Measurements from ENCODE around the gene MPO.

MPO gene

DNA sequence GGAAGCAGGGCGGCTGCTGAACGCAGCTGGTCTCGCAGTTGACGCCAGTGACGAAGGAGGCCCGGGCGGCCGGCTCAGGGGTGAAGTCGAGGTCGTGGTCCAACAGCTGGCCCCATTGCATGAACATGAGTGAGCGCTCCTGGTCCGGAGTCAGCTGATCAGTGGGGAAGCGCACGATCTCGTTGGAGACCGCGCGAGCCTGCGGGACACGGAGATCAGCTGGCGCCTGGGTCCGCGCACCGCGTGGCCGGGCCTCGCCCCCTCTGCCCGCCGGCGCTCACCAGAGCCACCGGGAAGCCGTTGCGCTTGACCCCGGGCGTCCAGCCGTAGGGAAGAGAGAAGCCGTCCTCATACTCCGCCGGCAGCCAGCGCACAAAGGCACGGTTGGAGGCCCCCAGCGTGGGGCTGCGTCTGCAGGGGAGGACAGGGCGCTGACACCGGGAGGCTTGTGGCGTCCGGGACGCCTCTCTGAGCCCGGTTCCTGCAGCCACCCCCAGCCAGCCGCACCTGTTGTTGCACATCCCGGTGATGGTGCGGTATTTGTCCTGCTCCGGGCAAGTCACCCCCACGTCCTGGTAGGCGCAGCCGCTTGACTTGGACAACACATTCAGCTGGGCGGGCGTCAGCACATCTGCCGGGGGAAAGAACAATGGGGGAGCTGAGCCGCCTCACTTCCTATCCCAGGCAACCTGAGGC is 1.6 kb downstream of the MPO start:
- Histone ChIP-seq H4K91ac (ENCODE audit: low read depth, low read length, poor library complexity) (no peak overlapping the region), H2BK12ac (ENCODE audit: low read length) (no peak overlapping the region), H3K9me3 (replicated peaks in 1 of 2; ENCODE audit: control insufficient read depth in 2 of 2, insufficient read depth in 1 of 2, low read depth in 1 of 2, low read length in 2 of 2) (no peaks in the 10 kb centered on the region), H3K18ac (ENCODE audit: low read length) (peak overlapping the region; percentile 49), H3K4me2 (ENCODE audit: insufficient read depth, low read length, poor library complexity, severe bottlenecking) (no peak overlapping the region), H2BK15ac (ENCODE audit: low read length) (peak overlapping the region; percentile 45), H2AFZ (ENCODE audit: low read length) (peak overlapping the region; percentile 49), H4K8ac (ENCODE audit: low read depth, low read length) (no peak overlapping the region), H3K4me1 (ENCODE audit: control insufficient read depth in 2 of 2, insufficient read depth in 1 of 2, low read depth in 1 of 2, low read length in 2 of 2) (peaks cover 0 to 2% of the 10 kb centered on the region in 2 donors), H2BK120ac (ENCODE audit: low read depth, low read length) (peak overlapping the region; percentile 9), H2BK5ac (ENCODE audit: low read length) (no peak overlapping the region), H3K23ac (ENCODE audit: low read depth, low read length, poor library complexity) (no peak overlapping the region), H3K36me3 (replicated peaks in 1 of 2; ENCODE audit: control insufficient read depth in 2 of 2, insufficient read depth in 2 of 2, low read length in 2 of 2) (no peaks in the 10 kb centered on the region), H3K27ac (replicated peaks; ENCODE audit: low read length) (no peak overlapping the region), H3K27me3 (ENCODE audit: control insufficient read depth in 3 of 3, insufficient read depth in 3 of 3, low read depth in 1 of 3, low read length in 3 of 3) (peaks cover 0 to 38% (median 9%) of the 10 kb centered on the region in 3 experiments), H3K4ac (ENCODE audit: low read length) (no peak overlapping the region), H2AK5ac (ENCODE audit: low read depth, low read length) (peak overlapping the region; percentile 64), H3K4me3 (ENCODE audit: low read length in 2 of 2) (no peak overlapping the region), H3K79me1 (ENCODE audit: low read depth, low read length) (peaks cover 2% of the 10 kb centered on the region), H3K9ac (ENCODE audit: low read depth, low read length, poor library complexity) (no peak overlapping the region), H3K14ac (ENCODE audit: low read length) (no peak overlapping the region)
- no CpG with 5 or more reads among the region's 60 CpGs for WGBS, 2 donors (ENCODE audit: extremely low coverage in 2 of 2, insufficient read length in 2 of 2, insufficient replicate concordance in 1 of 2)
- DNase-seq (ENCODE audit: low spot score), result no peak

- Histone ChIP-seq H3K4ac (ENCODE audit: low read length) (no peak overlapping the region), H2AK5ac (ENCODE audit: low read depth, low read length) (peak overlapping the region; percentile 64), H3K18ac (ENCODE audit: low read length) (peak overlapping the region; percentile 49), H3K4me1 (ENCODE audit: control insufficient read depth in 2 of 2, insufficient read depth in 1 of 2, low read depth in 1 of 2, low read length in 2 of 2) (peaks cover 0 to 2% of the 10 kb centered on the region in 2 donors), H2BK120ac (ENCODE audit: low read depth, low read length) (peak overlapping the region; percentile 9), H2AFZ (ENCODE audit: low read length) (peak overlapping the region; percentile 49), H3K4me2 (ENCODE audit: insufficient read depth, low read length, poor library complexity, severe bottlenecking) (no peak overlapping the region), H3K9ac (ENCODE audit: low read depth, low read length, poor library complexity) (no peak overlapping the region), H4K8ac (ENCODE audit: low read depth, low read length) (no peak overlapping the region), H2BK12ac (ENCODE audit: low read length) (peak overlapping the region; percentile 46), H4K91ac (ENCODE audit: low read depth, low read length, poor library complexity) (no peak overlapping the region), H3K14ac (ENCODE audit: low read length) (no peak overlapping the region), H3K36me3 (replicated peaks in 1 of 2; ENCODE audit: control insufficient read depth in 2 of 2, insufficient read depth in 2 of 2, low read length in 2 of 2) (no peaks in the 10 kb centered on the region), H3K27me3 (ENCODE audit: control insufficient read depth in 3 of 3, insufficient read depth in 3 of 3, low read depth in 1 of 3, low read length in 3 of 3) (peaks cover 0 to 33% (median 9%) of the 10 kb centered on the region in 3 experiments), H3K9me3 (replicated peaks in 1 of 2; ENCODE audit: control insufficient read depth in 2 of 2, insufficient read depth in 1 of 2, low read depth in 1 of 2, low read length in 2 of 2) (no peaks in the 10 kb centered on the region), H3K23ac (ENCODE audit: low read depth, low read length, poor library complexity) (peak overlapping the region; percentile 22), H2BK15ac (ENCODE audit: low read length) (peak overlapping the region; percentile 45), H2BK5ac (ENCODE audit: low read length) (peak overlapping the region; percentile 11), H3K79me1 (ENCODE audit: low read depth, low read length) (peaks cover 2% of the 10 kb centered on the region), H3K4me3 (ENCODE audit: low read length in 2 of 2) (no peak overlapping the region), H3K27ac (replicated peaks; ENCODE audit: low read length) (no peak overlapping the region)
- WGBS, 2 donors (ENCODE audit: extremely low coverage in 2 of 2, insufficient read length in 2 of 2, insufficient replicate concordance in 1 of 2), result no CpG with 5 or more reads among the region's 5 CpGs
- DNase-seq (ENCODE audit: low spot score), result no peak
Observed at GRCh38 chr17:58278661-58279015, 2.1 kb downstream of the MPO start.

DNA sequence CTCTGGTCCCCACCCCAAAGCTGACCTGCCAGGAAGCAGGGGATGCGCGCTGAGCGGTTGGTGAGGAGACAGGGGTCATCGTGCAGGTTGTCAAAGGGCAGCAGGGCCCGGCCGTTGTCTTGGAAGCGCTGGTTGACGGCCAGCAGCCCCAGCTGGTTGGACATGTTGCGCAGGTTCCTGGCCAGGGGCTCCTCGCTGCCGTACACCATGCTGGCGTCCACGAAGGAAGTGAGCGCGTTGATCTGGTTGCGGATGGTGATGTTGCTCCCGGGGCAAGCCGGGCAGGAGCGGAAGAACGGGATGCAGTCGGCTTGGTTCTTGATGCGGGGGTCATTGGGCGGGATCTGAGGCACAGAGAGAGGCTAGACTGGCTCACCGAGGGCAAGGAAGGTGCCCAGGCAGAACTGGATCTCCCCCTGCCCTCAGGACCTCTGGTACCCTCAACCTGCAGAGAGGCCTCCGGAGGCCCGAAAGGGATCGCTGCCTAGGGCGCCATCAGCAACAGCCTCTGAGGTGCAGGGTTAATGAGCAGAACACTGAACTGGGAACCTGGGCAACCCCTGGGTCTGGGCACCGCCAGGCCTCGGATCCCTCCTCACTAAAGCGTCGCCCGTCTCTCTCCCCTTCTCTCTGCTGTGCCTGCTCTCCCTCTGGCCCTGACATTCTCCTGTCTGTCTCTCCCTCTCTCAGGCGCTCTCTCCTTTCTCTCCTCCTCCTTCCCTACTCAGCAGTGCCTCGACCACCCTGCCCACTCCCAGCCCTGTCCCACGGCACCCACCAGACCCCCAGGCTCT is 2.7 kb downstream of the MPO start:
- peak overlapping the region; percentile 9 for H2BK120ac ChIP-seq (ENCODE audit: low read depth, low read length)
- no CpG with 5 or more reads among the region's 36 CpGs for WGBS, 2 donors (ENCODE audit: extremely low coverage in 2 of 2, insufficient read length in 2 of 2, insufficient replicate concordance in 1 of 2)
- peaks cover 0 to 34% (median 11%) of the 10 kb centered on the region in 3 experiments for H3K27me3 ChIP-seq (ENCODE audit: control insufficient read depth in 3 of 3, insufficient read depth in 3 of 3, low read depth in 1 of 3, low read length in 3 of 3)

More for the DNA sequence above, 2.7 kb downstream of the MPO start:
- Histone ChIP-seq H3K9me3 (replicated peaks in 1 of 2; ENCODE audit: control insufficient read depth in 2 of 2, insufficient read depth in 1 of 2, low read depth in 1 of 2, low read length in 2 of 2) (no peaks in the 10 kb centered on the region), H3K4ac (ENCODE audit: low read length) (peak overlapping the region; percentile 28), H2BK5ac (ENCODE audit: low read length) (peak overlapping the region; percentile 11), H2BK15ac (ENCODE audit: low read length) (no peak overlapping the region), H3K4me2 (ENCODE audit: insufficient read depth, low read length, poor library complexity, severe bottlenecking) (no peak overlapping the region), H3K9ac (ENCODE audit: low read depth, low read length, poor library complexity) (peak overlapping the region; percentile 51), H3K18ac (ENCODE audit: low read length) (peak overlapping the region; percentile 45), H2AK5ac (ENCODE audit: low read depth, low read length) (peak overlapping the region; percentile 11), H3K36me3 (replicated peaks in 1 of 2; ENCODE audit: control insufficient read depth in 2 of 2, insufficient read depth in 2 of 2, low read length in 2 of 2) (no peaks in the 10 kb centered on the region), H4K91ac (ENCODE audit: low read depth, low read length, poor library complexity) (no peak overlapping the region), H2BK12ac (ENCODE audit: low read length) (peak overlapping the region; percentile 60), H3K27ac (replicated peaks; ENCODE audit: low read length) (no peak overlapping the region), H3K23ac (ENCODE audit: low read depth, low read length, poor library complexity) (peak overlapping the region; percentile 45), H3K4me1 (ENCODE audit: control insufficient read depth in 2 of 2, insufficient read depth in 1 of 2, low read depth in 1 of 2, low read length in 2 of 2) (peaks cover 0 to 2% of the 10 kb centered on the region in 2 donors), H3K79me1 (ENCODE audit: low read depth, low read length) (peaks cover 2% of the 10 kb centered on the region), H4K8ac (ENCODE audit: low read depth, low read length) (no peak overlapping the region), H2AFZ (ENCODE audit: low read length) (peak overlapping the region; percentile 49), H3K14ac (ENCODE audit: low read length) (no peak overlapping the region), H3K4me3 (ENCODE audit: low read length in 2 of 2) (no peak overlapping the region)
- no peak for DNase-seq (ENCODE audit: low spot score)

Data from neuronal stem cell (in vitro differentiated cells).